ENCODE measurements around the gene NOXA1.
"Not testable (repeated sequence)": the region's sequence is repeated elsewhere in the genome, so short reads cannot be mapped to it uniquely, and the experiment has no call there.

Gene NOXA1

DNA sequence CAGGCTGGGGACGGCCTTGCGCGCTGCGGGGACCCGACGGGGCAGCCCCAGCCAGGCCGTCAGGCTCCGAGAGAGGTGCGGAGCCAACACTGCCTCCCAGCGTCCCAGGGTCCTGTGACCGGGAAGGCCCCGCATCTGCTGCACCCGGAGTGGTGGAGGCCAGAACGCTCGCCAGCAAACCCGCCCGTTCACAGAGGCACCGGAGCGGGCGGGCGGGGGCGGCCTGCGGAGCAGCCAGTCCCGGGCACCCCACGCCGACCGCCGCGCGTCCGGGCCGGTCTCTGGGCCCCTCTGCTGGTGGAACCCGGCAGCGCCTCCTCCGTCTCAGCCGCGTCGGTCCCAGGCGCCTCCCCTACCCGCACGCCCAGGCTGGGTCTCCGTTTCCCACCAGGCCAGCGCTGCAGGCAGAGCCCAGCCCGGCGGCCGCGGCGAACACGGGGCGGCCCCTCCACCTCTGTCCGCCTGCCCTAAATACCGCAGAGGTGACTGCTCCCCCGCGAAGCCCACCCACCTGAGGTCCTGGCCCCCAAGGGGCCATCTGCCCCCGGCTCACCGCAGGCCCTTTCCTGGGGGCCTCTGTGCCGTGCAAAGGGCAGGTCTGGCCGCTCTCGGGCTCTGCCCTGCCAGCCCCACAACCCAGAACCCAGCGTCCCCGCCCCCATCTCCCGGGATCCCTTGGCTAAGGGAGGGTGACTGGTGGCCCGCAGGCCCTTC, 16.2 kb upstream of the NOXA1 start:
- Histone ChIP-seq H3K27me3 (ENCODE audit: low read depth) (no peaks in the 10 kb centered on the region), H3K4me1 (no peaks in the 10 kb centered on the region), H3K4me3 (peak overlapping the region; percentile 20), H3K36me3 (replicated peaks) (no peaks in the 10 kb centered on the region), H3K9me3 (no peaks in the 10 kb centered on the region)
- peak; percentile 21 to 82 for DNase-seq (ENCODE audit: low spot score in 2 of 2)
- in situ Hi-C loops (cut with MboI; ENCODE audit: low sequenced_read_pairs), result loop anchor here (5.0 kb wide), 1 partner anchor 115 kb away; no protein-coding TSS in a partner anchor

- H3K4me1 ChIP-seq, result no peaks in the 10 kb centered on the region
- H3K4me3 ChIP-seq, result no peak overlapping the region
- no peaks in the 10 kb centered on the region for H3K27me3 ChIP-seq (ENCODE audit: low read depth)
- no peaks in the 10 kb centered on the region for H3K36me3 ChIP-seq (replicated peaks)
- in situ Hi-C loops (cut with MboI; ENCODE audit: low sequenced_read_pairs), result loop anchor here (5.0 kb wide), 1 partner anchor 115 kb away; no protein-coding TSS in a partner anchor
- DNase-seq (ENCODE audit: low spot score in 2 of 2), result no peak
- no peaks in the 10 kb centered on the region for H3K9me3 ChIP-seq
Measured at GRCh38 chr9:137407590-137408300, 15.4 kb upstream of the NOXA1 start.

DNA sequence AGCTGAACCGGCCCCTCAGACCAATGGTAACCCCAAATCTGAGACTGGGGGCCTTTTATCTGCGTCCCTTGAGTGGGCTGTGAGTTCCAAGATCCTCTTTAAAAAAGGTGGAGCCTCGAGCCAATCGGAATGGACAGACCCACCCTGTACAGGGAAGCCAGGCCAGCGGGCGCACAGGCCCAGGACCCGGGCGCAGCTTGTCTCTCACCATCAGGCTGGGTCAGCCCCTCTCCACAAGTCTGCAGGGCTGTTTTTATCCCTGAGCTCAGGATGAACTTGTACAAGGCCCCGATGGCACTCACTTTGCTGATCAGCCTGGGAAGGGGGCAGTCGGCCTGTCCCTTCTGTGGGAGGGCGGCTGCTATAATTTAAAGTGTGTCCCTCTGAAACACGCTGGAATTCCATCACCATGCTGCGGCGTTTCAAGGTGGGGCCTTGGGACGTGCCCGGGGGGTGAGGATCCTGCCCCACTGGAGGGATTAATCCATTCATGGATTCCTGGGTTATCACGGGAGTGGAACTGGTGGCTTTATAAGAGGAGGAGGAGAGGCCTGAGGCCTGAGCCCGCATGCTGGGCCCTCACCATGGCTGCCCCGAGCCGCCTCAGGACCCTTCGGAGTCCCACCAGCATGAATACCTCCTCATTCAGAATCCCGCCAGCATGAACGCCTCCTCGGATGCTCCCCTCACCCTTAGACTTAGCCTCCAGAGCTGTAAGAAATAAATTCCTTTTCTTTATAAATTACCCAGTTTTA, 14.4 kb upstream of the NOXA1 start:
- no peaks in the 10 kb centered on the region for H3K36me3 ChIP-seq (replicated peaks)
- H3K4me3 ChIP-seq, result no peak overlapping the region
- H3K9me3 ChIP-seq, result no peaks in the 10 kb centered on the region
- no peaks in the 10 kb centered on the region for H3K4me1 ChIP-seq
- H3K27me3 ChIP-seq (ENCODE audit: low read depth), result no peaks in the 10 kb centered on the region
- in situ Hi-C loops (cut with MboI; ENCODE audit: low sequenced_read_pairs), result loop anchor here (5.0 kb wide), 1 partner anchor 117 kb away; no protein-coding TSS in a partner anchor
- no peak for DNase-seq (ENCODE audit: low spot score in 2 of 2)

- no peaks in the 10 kb centered on the region for H3K36me3 ChIP-seq (replicated peaks)
- in situ Hi-C loops (cut with MboI; ENCODE audit: low sequenced_read_pairs), result loop anchor here (5.0 kb wide), 1 partner anchor 117 kb away; no protein-coding TSS in a partner anchor
- H3K4me3 ChIP-seq, result no peak overlapping the region
- DNase-seq (ENCODE audit: low spot score in 2 of 2), result no peak
- H3K9me3 ChIP-seq, result no peaks in the 10 kb centered on the region
- H3K4me1 ChIP-seq, result no peaks in the 10 kb centered on the region
- H3K27me3 ChIP-seq (ENCODE audit: low read depth), result no peaks in the 10 kb centered on the region
Measured at GRCh38 chr9:137409515-137409914, 13.7 kb upstream of the NOXA1 start.

GRCh38 chr9:137410236-137410890, 12.8 kb upstream of the NOXA1 start:
- H3K27me3 ChIP-seq (ENCODE audit: low read depth); H3K4me3 ChIP-seq; in situ Hi-C loops (cut with MboI; ENCODE audit: low sequenced_read_pairs); DNase-seq (ENCODE audit: low spot score in 2 of 2); H3K9me3 ChIP-seq; H3K36me3 ChIP-seq (replicated peaks); H3K4me1 ChIP-seq: not testable (repeated sequence)

DNA sequence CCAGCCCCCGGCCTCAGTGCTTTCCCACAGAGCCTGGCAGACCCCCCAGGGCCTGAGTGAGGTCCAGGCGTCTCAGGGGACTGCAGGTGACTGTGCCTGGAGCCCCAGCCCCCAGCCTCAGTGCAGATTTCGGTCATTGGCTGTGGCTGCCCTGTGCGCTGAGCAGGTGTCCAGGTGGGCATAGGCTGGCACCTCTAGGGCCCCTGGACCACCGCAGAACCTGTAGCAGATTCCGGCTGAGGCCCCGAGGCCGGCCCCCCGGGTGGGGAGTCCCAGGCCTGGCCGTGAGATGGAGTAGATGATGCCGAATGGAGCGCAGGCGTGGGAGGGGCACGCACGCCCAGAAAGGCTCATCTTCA, 12.3 kb upstream of the NOXA1 start:
- no peak overlapping the region for H3K4me3 ChIP-seq
- in situ Hi-C loops (cut with MboI; ENCODE audit: low sequenced_read_pairs), result no loop called here
- H3K36me3 ChIP-seq (replicated peaks), result no peaks in the 10 kb centered on the region
- no peaks in the 10 kb centered on the region for H3K4me1 ChIP-seq
- no peaks in the 10 kb centered on the region for H3K9me3 ChIP-seq
- no peaks in the 10 kb centered on the region for H3K27me3 ChIP-seq (ENCODE audit: low read depth)
- DNase-seq (ENCODE audit: low spot score in 2 of 2), result no peak

DNA sequence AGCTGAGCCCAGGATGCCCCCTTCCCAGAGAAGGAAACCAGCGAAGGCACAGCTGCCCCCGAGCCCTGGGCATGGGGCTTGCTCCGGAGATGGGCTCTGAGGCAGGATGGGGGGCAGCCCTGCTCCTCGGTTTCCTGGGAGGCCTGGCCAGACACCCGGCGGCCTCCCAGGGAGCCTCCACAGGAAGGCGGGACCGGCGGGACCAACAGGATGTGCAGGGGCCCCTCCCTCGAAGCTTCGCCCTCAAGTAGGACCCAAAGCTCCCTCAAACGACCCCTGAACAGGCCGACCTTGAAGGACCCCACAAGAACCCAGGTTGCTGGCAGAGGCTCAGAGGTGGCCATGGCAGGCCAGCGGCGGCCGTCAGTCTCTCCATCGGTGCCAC, 11.9 kb upstream of the NOXA1 start:
- in situ Hi-C loops (cut with MboI; ENCODE audit: low sequenced_read_pairs), result no loop called here
- no peak overlapping the region for H3K4me3 ChIP-seq
- DNase-seq (ENCODE audit: low spot score in 2 of 2), result no peak
- H3K36me3 ChIP-seq (replicated peaks), result no peaks in the 10 kb centered on the region
- no peaks in the 10 kb centered on the region for H3K4me1 ChIP-seq
- H3K27me3 ChIP-seq (ENCODE audit: low read depth), result no peaks in the 10 kb centered on the region
- H3K9me3 ChIP-seq, result no peaks in the 10 kb centered on the region

DNA sequence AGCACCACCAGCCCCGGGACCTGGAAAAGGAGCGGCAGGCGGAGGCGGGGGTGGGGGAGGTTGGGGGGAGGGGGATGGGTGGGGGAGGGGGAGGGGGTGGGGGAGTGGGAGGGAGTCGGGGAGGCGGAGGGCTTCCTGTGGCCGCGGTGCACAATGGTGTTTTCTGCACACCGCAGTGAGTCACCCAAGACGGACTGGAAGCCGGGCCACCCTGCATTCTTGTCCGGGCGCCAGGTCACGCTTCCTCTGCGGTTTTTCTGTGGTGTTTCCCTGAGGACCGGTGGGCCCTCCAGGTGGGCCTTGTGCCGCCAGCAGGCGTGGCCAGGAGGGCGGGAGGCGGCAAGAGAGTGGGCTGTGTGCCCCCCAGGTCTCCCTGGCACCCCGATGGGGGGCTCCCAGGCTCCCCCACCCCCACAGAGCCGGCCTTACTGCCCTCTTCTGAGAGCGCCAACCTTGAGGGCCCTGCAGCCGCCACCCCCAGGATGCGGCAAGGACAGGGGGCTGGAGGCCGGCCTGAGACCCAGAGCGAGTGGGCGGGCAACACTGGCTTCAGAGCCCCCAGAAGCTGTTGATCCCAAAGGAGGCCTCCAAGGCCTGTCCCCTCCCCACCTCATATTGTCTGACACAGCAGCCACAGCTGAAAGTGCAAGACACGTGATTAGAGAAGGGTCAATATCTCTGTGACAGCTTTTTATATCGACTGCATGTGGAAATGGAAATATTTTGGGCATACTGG, 11.4 kb upstream of the NOXA1 start:
- no peaks in the 10 kb centered on the region for H3K4me1 ChIP-seq
- no peaks in the 10 kb centered on the region for H3K36me3 ChIP-seq (replicated peaks)
- in situ Hi-C loops (cut with MboI; ENCODE audit: low sequenced_read_pairs), result no loop called here
- H3K27me3 ChIP-seq (ENCODE audit: low read depth), result no peaks in the 10 kb centered on the region
- no peaks in the 10 kb centered on the region for H3K9me3 ChIP-seq
- no peak overlapping the region for H3K4me3 ChIP-seq
- DNase-seq (ENCODE audit: low spot score in 2 of 2), result no peak

DNA sequence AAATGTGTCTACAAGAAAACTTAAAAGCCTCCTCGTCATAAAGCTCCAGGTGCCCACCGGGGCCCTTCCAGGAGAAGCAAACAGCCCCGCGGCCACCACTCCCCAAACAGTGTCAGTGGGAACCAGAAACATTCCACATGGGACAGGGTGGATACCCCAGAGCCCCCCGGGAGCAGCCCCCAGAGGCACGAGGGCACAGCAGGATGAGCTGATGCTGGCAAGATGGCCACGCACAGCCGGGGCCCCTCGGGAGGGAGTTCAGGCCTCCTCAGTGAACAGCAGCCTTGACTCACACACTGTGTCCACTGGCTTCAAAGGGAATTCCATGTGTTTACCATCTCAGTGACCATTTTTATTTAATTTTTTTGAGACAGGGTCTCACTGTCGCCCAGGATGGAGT, 10.8 kb upstream of the NOXA1 start:
- Histone ChIP-seq H3K4me1 (peaks cover 4% of the 10 kb centered on the region), H3K36me3 (replicated peaks) (no peaks in the 10 kb centered on the region), H3K9me3 (no peaks in the 10 kb centered on the region), H3K27me3 (ENCODE audit: low read depth) (no peaks in the 10 kb centered on the region), H3K4me3 (no peak overlapping the region)
- in situ Hi-C loops (cut with MboI; ENCODE audit: low sequenced_read_pairs), result no loop called here
- DNase-seq (ENCODE audit: low spot score in 2 of 2), result no peak

DNA sequence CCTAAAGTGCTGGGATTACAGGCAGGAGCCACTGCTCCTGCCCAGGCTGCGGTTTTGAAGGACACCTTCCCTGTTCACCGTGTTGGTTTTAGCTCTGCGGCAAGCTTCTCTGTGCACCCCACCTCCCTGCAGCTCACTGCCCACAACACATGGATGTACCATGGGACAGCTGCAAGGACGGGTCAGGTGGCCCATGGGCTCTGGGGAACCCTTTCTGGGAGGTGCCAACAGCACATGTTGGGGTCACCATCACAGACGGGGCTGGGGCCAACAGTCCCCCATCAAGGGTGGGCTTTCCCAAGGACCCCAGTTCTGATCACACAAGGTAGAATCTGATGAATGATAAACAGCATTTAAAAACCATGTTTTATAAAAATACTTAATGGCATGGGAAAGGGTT, 7.7 kb upstream of the NOXA1 start:
- in situ Hi-C loops (cut with MboI; ENCODE audit: low sequenced_read_pairs), result no loop called here
- Histone ChIP-seq H3K36me3 (replicated peaks) (no peaks in the 10 kb centered on the region), H3K27me3 (ENCODE audit: low read depth) (no peaks in the 10 kb centered on the region), H3K4me1 (peaks cover 18% of the 10 kb centered on the region), H3K4me3 (no peak overlapping the region), H3K9me3 (no peaks in the 10 kb centered on the region)
- no peak for DNase-seq (ENCODE audit: low spot score in 2 of 2)

DNA sequence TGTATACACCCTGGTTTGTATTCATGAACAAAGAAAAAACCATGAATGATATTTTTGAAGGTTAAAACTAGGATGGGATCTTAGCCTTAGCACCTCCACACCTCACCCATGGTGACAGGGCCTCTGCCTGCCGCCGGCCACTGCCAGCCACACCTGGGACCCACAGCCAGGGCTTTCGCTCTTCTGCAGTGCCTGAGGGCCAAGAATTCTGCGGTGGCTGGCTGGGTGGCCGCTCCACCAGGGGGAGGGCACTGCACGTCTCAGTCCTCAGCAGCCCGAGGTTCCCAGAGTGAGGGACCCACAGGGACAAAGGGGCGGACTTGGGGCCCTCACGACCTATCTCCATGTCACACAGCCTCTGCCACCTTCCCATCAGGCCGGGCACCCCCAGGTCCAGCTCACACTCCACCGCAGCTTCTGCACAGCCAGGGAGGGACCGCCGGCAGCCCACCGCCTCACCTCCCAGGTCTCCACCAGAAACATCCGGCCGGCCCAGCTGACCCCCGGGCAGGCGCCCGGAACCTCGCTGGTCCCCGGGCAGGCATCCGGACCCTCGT, 7.1 kb upstream of the NOXA1 start:
- H3K4me3 ChIP-seq, result no peak overlapping the region
- no peaks in the 10 kb centered on the region for H3K9me3 ChIP-seq
- no peak for DNase-seq (ENCODE audit: low spot score in 2 of 2)
- H3K4me1 ChIP-seq, result peaks cover 18% of the 10 kb centered on the region
- in situ Hi-C loops (cut with MboI; ENCODE audit: low sequenced_read_pairs), result no loop called here
- H3K36me3 ChIP-seq (replicated peaks), result 0 out of 2 replicates have a peak, but pooled peaks cover 3% of the 10 kb centered on the region
- no peaks in the 10 kb centered on the region for H3K27me3 ChIP-seq (ENCODE audit: low read depth)

DNA sequence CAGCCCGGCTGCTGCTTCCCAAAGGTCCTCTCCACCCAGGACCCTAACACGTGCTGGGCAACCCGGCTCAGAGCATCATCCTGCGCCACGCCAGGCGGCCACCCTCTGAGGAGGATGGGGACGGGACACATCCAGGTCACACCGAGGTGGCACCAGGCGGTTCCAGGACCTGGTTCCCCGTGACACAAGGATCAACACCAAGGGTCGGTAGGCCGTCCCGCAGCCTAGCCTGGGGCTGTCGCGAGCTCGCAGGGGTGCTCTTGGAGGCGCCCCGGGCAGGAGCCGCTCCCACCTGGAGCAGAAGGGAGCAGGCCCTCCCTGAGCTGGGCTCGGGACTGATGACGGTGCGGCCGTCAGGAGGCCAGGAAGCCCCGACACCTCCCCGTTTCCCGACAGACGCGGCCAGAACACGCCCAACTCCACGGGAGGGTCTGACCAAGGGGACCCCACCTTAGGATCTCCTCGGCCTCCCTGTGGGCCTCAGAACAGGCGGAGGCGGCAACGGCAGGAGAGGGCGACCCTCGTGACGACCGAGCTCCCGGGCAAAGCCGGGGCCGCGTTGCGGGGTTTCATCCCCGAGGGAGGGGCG, 6.5 kb upstream of the NOXA1 start:
- Histone ChIP-seq H3K36me3 (replicated peaks) (0 out of 2 replicates have a peak, but pooled peaks cover 3% of the 10 kb centered on the region), H3K4me1 (peaks cover 18% of the 10 kb centered on the region), H3K4me3 (peak overlapping the region; percentile 31; the same call in 1 of the 2 replicates), H3K27me3 (ENCODE audit: low read depth) (no peaks in the 10 kb centered on the region), H3K9me3 (no peaks in the 10 kb centered on the region)
- in situ Hi-C loops (cut with MboI; ENCODE audit: low sequenced_read_pairs), result no loop called here
- DNase-seq (ENCODE audit: low spot score in 2 of 2), result no peak

All from HAP-1 (cell line).